Measurements from ENCODE around the gene KRTAP10-12. TPM values are rescaled to one million over a fixed set of nuclear protein-coding genes. Genes with fewer than 3 reads are reported as not detected.

Gene KRTAP10-12
- total RNA-seq, 1 experiment from 2014 or later, result not detected

DNA sequence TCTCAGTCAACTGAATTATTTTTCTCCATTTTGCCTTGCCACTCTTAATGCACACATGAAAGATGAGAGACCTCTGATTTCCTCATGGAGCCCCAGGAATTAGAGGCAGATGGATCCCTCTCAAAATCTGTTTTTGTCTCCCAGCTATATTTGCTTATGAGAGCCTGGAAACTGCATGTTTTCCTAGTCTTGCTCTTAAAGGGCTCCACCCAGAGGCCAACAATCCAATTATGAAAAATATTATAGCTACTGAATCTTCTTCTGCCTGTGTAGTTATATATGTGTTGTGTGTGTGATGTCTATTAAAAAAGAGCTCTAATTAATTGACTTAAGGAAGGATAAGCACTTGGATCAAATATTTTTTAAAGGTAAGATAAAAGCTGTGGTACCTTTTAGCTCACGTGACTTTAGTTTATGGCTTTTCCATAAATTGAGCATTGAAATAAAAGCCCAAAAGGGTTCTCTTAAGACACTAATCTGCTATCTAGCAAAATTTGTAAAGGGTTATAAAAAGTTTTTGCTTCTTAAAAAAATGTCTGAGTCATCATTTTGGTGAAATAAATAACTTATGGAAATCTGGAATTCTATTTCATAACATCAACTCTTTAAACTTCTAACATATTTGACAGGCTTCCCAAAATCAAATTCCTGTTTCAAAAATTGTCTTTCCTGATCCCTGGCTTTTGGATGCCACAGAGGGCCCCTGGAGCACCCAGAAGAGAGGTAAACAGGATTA, 45.6 kb downstream of the KRTAP10-12 start:
- TF ChIP-seq CTCF (conservative IDR thresholded peaks at IDR 0.05; ENCODE audit: low read depth, low read length), result peak; percentile 56
- TF ChIP-seq EZH2 (IDR thresholded peaks at IDR 0.05; ENCODE audit: borderline replicate concordance, low read depth, low read length, poor library complexity, severe bottlenecking), result no peak
- Histone ChIP-seq H3K27ac (ENCODE audit: low read depth, low read length, poor library complexity, severe bottlenecking) (peak overlapping the region; percentile 53), H3K4me1 (ENCODE audit: insufficient read depth, low read length, poor library complexity, severe bottlenecking) (peaks cover 15% of the 10 kb centered on the region), H3K9me3 (ENCODE audit: low read depth, low read length, poor library complexity, severe bottlenecking) (peaks cover 15% of the 10 kb centered on the region), H3K27me3 (replicated peaks; ENCODE audit: insufficient read depth, low read depth, low read length, poor library complexity) (no peaks in the 10 kb centered on the region), H3K36me3 (ENCODE audit: insufficient read depth, low read length, poor library complexity, severe bottlenecking) (no peaks in the 10 kb centered on the region), H3K4me3 (ENCODE audit: low read depth, low read length, poor library complexity, severe bottlenecking) (no peak overlapping the region)
- DNase-seq (ENCODE audit: low spot score), result peak; percentile 56
- no TSS peak for BruUV-seq (replicated peaks)
- ChIA-PET POLR2A (ENCODE audit: low non-redundant PET) (interaction anchor here (0.5 kb wide), 3 partner anchors 11 to 185 kb away, joined by 3 to 5 read pairs (median 3); no protein-coding TSS in a partner anchor), CTCF (interaction anchor here (0.5 to 1.4 kb wide), 3 partner anchors 51 to 232 kb away, joined by 3 to 13 read pairs (median 6); no protein-coding TSS in a partner anchor)
- intact Hi-C loops (cut with micrococcal nuclease; ENCODE audit: unreplicated experiment), result loop anchor here (5.0 kb wide), 1 partner anchor 230 kb away; no protein-coding TSS in a partner anchor

Other genes with a start within 250 kb of the KRTAP10-12 start
- gene LRRC3, start 241.7 kb upstream of the KRTAP10-12 start, total RNA-seq (2021), result 1.5 and 3.1 TPM in 2 replicates
- 0.28 and 0.47 TPM in 2 replicates for gene KRTAP10-1, start 157.0 kb upstream of the KRTAP10-12 start, total RNA-seq (2021)
- gene KRTAP10-2, start 145.7 kb upstream of the KRTAP10-12 start, total RNA-seq (2021), result 0.26 and 0.69 TPM in 2 replicates
- gene KRTAP10-3, start 138.4 kb upstream of the KRTAP10-12 start, total RNA-seq (2021), result 0.62 TPM in 1 of 2 replicates, not detected in the other
- not detected in 2 replicates for gene KRTAP10-4, start 123.4 kb upstream of the KRTAP10-12 start, total RNA-seq (2021)
- gene KRTAP10-5, start 116.6 kb upstream of the KRTAP10-12 start, total RNA-seq (2021), result 0.33 TPM in 1 of 2 replicates, not detected in the other
- gene KRTAP10-6, start 104.7 kb upstream of the KRTAP10-12 start, total RNA-seq (2021), result 0.39 TPM in 1 of 2 replicates, not detected in the other
- not detected in 2 replicates for gene KRTAP10-7, start 96.6 kb upstream of the KRTAP10-12 start, total RNA-seq (2021)
- gene KRTAP10-8, start 85.1 kb upstream of the KRTAP10-12 start, total RNA-seq (2021), result not detected in 2 replicates
- gene KRTAP10-9, start 70.1 kb upstream of the KRTAP10-12 start, total RNA-seq (2021), result not detected in 2 replicates
- gene KRTAP10-10, start 59.8 kb upstream of the KRTAP10-12 start, total RNA-seq (2021), result not detected in 2 replicates
- gene KRTAP10-11, start 50.8 kb upstream of the KRTAP10-12 start, total RNA-seq (2021), result not detected in 2 replicates
- gene KRTAP12-4, start 42.5 kb upstream of the KRTAP10-12 start, total RNA-seq (2021), result 0.81 and 1.0 TPM in 2 replicates
- gene KRTAP12-3, start 39.2 kb upstream of the KRTAP10-12 start, total RNA-seq (2021), result not detected in 2 replicates
- gene KRTAP12-2, start 30.2 kb upstream of the KRTAP10-12 start, total RNA-seq (2021), result 1.6 and 1.8 TPM in 2 replicates
- 0.80 and 2.8 TPM in 2 replicates for gene KRTAP12-1, start 15.0 kb upstream of the KRTAP10-12 start, total RNA-seq (2021)
- 8.3 and 12.4 TPM in 2 replicates for gene TSPEAR, start 14.4 kb downstream of the KRTAP10-12 start, total RNA-seq (2021)
- 204 and 212 TPM in 2 replicates for gene UBE2G2, start 104.6 kb downstream of the KRTAP10-12 start, total RNA-seq (2021)
- gene SUMO3, start 120.9 kb downstream of the KRTAP10-12 start, total RNA-seq (2021), result 124 and 132 TPM in 2 replicates
- gene PTTG1IP, start 176.5 kb downstream of the KRTAP10-12 start, total RNA-seq (2021), result 216 and 217 TPM in 2 replicates
- gene ITGB2, start 223.7 kb downstream of the KRTAP10-12 start, total RNA-seq (2021), result 5.0 and 7.4 TPM in 2 replicates
- gene SLX9, start 242.9 kb downstream of the KRTAP10-12 start, total RNA-seq (2021), result 114 and 115 TPM in 2 replicates